Activated T-helper 9 cell treated with anti-CD3 and anti-CD28 coated beads, Interleukin-2, amount 50 U/mL, for 16 hours (primary cell): ENCODE results near the gene GTPBP6.
"Not testable (repeated sequence)": the region's sequence is repeated elsewhere in the genome, so short reads cannot be mapped to it uniquely, and the experiment has no call there.

Experiments
- DNase-seq: peaks from one replicate; pipeline ENCODE4 v3.0.0-alpha.2; 2020; ENCODE audit warnings: low read depth

The GTPBP6 gene

GRCh38 chrX:262381-262909, 56.2 kb downstream of the GTPBP6 start:
- no peak for DNase-seq

DNA sequence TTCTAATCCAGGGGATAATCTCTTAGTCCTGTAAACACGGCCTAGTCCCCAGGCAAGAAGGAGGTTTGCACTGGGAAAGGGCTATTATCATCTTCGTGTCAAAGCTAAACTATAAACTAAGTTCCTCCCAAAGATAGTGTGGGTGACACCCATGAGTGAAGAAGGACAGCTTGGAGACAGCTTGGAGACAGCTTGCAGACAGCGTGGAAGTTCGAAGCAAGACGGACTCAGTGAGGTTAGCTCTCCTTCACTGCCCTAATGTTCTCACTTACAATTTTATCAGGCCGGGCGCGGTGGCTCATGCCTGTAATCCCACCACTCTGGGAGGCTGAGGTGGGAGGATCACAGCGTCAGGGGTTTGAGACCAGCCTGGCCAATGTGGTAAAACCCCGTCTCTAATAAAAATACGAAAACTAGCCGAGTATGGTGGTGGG, 56.7 kb downstream of the GTPBP6 start:
- no peak for DNase-seq

DNA sequence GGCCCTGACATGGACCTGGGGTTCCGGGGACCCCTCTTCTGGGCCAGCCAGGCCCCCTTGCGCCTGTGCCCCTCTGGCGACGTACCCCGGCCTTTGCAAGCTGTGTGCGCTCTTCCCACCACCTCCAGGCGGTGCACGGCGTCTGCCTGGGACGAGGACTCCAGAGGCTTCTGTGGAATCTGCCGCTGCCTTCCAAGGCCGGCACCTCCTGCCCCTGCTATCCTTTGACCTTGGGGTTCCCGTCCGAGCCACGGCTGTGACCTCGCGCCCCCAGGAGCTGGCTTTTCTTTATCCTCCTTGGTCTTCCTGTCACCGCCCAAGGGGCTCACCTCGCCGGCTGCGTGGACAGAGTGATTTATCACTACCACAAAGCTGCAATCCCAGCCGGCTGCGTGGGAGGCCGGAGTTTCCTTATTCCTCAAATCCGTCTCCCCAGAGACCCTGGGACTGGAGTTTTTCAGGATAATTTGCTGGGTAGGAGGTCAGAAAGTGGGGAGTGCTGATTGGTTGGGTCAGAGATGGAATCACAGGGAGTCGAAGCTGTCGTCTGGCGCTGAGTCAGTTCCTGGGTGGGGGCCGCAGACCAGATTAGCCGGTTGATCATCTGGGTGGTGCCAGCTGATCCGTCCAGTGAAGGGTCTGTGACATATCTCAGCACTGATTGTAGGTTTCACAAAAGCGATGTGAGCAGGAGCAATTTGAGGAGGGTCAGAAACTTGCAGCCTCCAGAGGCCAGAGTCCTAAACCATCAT, 57.3 kb downstream of the GTPBP6 start:
- DNase-seq, result no peak

GRCh38 chrX:259692-260355, 58.8 kb downstream of the GTPBP6 start:
- no peak for DNase-seq

GRCh38 chrX:258291-259040, 60.1 kb downstream of the GTPBP6 start:
- DNase-seq, result no peak

- no peak for DNase-seq
These were observed 60.8 kb downstream of the GTPBP6 start for GRCh38 chrX:257681-258289.

- not testable (repeated sequence) for DNase-seq
These were observed 61.5 kb downstream of the GTPBP6 start for GRCh38 chrX:257054-257453.

- no peak for DNase-seq
These were observed 62.7 kb downstream of the GTPBP6 start for GRCh38 chrX:255923-256331.
